Measurements from ENCODE around the gene KLHL7.
"Not testable (repeated sequence)": the region's sequence is repeated elsewhere in the genome, so short reads cannot be mapped to it uniquely, and the experiment has no call there.

Gene KLHL7

GRCh38 chr7:23106823-23107663, 1.5 kb downstream of the KLHL7 start:
- DNase-seq (ENCODE audit: low read depth in 2 of 2, low spot score in 1 of 2): no peak

GRCh38 chr7:23107781-23108180, 2.2 kb downstream of the KLHL7 start:
- DNase-seq (ENCODE audit: low read depth in 2 of 2, low spot score in 1 of 2): no peak

- no peak for DNase-seq (ENCODE audit: low read depth in 2 of 2, low spot score in 1 of 2)
These were observed 3.4 kb downstream of the KLHL7 start for GRCh38 chr7:23108995-23109394.

GRCh38 chr7:23109470-23109869, 3.9 kb downstream of the KLHL7 start:
- no peak for DNase-seq (ENCODE audit: low read depth in 2 of 2, low spot score in 1 of 2)

- DNase-seq (ENCODE audit: low read depth in 2 of 2, low spot score in 1 of 2): no peak
These were observed 9.3 kb downstream of the KLHL7 start for GRCh38 chr7:23114896-23115295.

GRCh38 chr7:23115991-23116390, 10.4 kb downstream of the KLHL7 start:
- no peak for DNase-seq (ENCODE audit: low read depth in 2 of 2, low spot score in 1 of 2)

- DNase-seq (ENCODE audit: low read depth in 2 of 2, low spot score in 1 of 2): no peak
These were observed 12.3 kb downstream of the KLHL7 start for GRCh38 chr7:23117841-23118240.

GRCh38 chr7:23120106-23120505, 14.5 kb downstream of the KLHL7 start:
- DNase-seq (ENCODE audit: low read depth in 2 of 2, low spot score in 1 of 2): no peak

GRCh38 chr7:23121165-23121564, 15.6 kb downstream of the KLHL7 start:
- DNase-seq (ENCODE audit: low read depth in 2 of 2, low spot score in 1 of 2): no peak

GRCh38 chr7:23123007-23123406, 17.4 kb downstream of the KLHL7 start:
- DNase-seq (ENCODE audit: low read depth in 2 of 2, low spot score in 1 of 2): no peak

GRCh38 chr7:23123465-23123864, 17.9 kb downstream of the KLHL7 start:
- DNase-seq (ENCODE audit: low read depth in 2 of 2, low spot score in 1 of 2): no peak

- DNase-seq (ENCODE audit: low read depth in 2 of 2, low spot score in 1 of 2): no peak
These were observed 23.5 kb downstream of the KLHL7 start for GRCh38 chr7:23129036-23129435.

GRCh38 chr7:23131799-23132198, 26.2 kb downstream of the KLHL7 start:
- DNase-seq (ENCODE audit: low read depth in 2 of 2, low spot score in 1 of 2): not testable (repeated sequence)

GRCh38 chr7:23133797-23134196, 28.2 kb downstream of the KLHL7 start:
- DNase-seq (ENCODE audit: low read depth in 2 of 2, low spot score in 1 of 2): no peak

- no peak for DNase-seq (ENCODE audit: low read depth in 2 of 2, low spot score in 1 of 2)
These were observed 30.2 kb downstream of the KLHL7 start for GRCh38 chr7:23135755-23136154.

- DNase-seq (ENCODE audit: low read depth in 2 of 2, low spot score in 1 of 2): no peak
These were observed 30.6 kb downstream of the KLHL7 start for GRCh38 chr7:23136216-23136615.

- no peak for DNase-seq (ENCODE audit: low read depth in 2 of 2, low spot score in 1 of 2)
These were observed 52.1 kb downstream of the KLHL7 start for GRCh38 chr7:23157679-23158078.

GRCh38 chr7:23158546-23158945, 53.0 kb downstream of the KLHL7 start:
- DNase-seq (ENCODE audit: low read depth in 2 of 2, low spot score in 1 of 2): no peak

GRCh38 chr7:23161482-23161881, 55.9 kb downstream of the KLHL7 start:
- no peak for DNase-seq (ENCODE audit: low read depth in 2 of 2, low spot score in 1 of 2)

GRCh38 chr7:23164846-23165245, 59.3 kb downstream of the KLHL7 start:
- no peak for DNase-seq (ENCODE audit: low read depth in 2 of 2, low spot score in 1 of 2)

- DNase-seq (ENCODE audit: low read depth in 2 of 2, low spot score in 1 of 2): no peak
These were observed 59.7 kb downstream of the KLHL7 start for GRCh38 chr7:23165316-23165715.

- no peak for DNase-seq (ENCODE audit: low read depth in 2 of 2, low spot score in 1 of 2)
These were observed 62.1 kb downstream of the KLHL7 start for GRCh38 chr7:23167691-23168090.

Measured in stimulated activated CD8-positive, alpha-beta memory T cell treated with anti-CD3 and anti-CD28 coated beads, Interleukin-4, amount 100 ng/mL, for 4 hours (primary cell).